HCT116 (cell line): ENCODE data around the gene SH3PXD2A. TPM values are rescaled to one million over a fixed set of nuclear protein-coding genes. Genes with fewer than 3 reads are reported as not detected.

Source experiments
- ATAC-seq: fragments of 200-7000 bp; cut with Tn5 transposase; 2 replicates; pipeline ENCODE4 v1.9.1; 2020; ENCODE audit warnings: mild to moderate bottlenecking, moderate library complexity
- BruUV-seq: library from RNA; stranded (reverse); fragments of 400-500 nt; replicated peaks from 2 replicates; lab custom pipeline; 2021; lab: Mats Ljungman, UMichigan
- CTCF ChIA-PET: fragments of 300-600 bp; sonication (Branson Sonifier 250); formaldehyde crosslinking; loops from one replicate; lab custom pipeline; 2021; ENCODE audit warnings: antibody characterized with exemption; lab: Charles Lee
- POLR2A ChIA-PET: fragments of 300-600, 350-600 bp; sonication (Branson Sonifier 250); formaldehyde crosslinking; loops from one replicate; lab custom pipeline; 2021; ENCODE audit warnings: antibody characterized with exemption; lab: Charles Lee
- RAD21 ChIA-PET, 2 experiments: fragments of 300-600 bp; sonication (Branson Sonifier 250); formaldehyde crosslinking; loops; one replicate each; lab custom pipeline; 2023; ENCODE audit warnings: low total read pairs in 2 of 2; ENCODE audit not compliant: uncharacterized antibody in 2 of 2, unreplicated experiment in 2 of 2, low non-redundant PET in 1 of 2; lab: Charles Lee
- DNase-seq: peaks from one replicate; pipeline ENCODE4 v3.0.0-alpha.2; 2010; ENCODE audit warnings: low read depth, low spot score
- H2AFZ ChIP-seq: fragments of 200-600 bp; shearing (Covaris generic), sonication (generic); 2 replicates; pipeline ENCODE4 v1.6.1; 2017; ENCODE audit warnings: low read depth, mixed run types, mixed read lengths, antibody characterized with exemption, low read length; ENCODE audit not compliant: poor library complexity, severe bottlenecking
- H3K27ac ChIP-seq: 2 replicates; pipeline ENCODE4 v1.5.1; 2012; ENCODE audit warnings: low read depth, low read length
- H3K27me3 ChIP-seq: fragments of 200-600 bp; sonication (generic); 2 replicates; pipeline ENCODE4 v1.6.1; 2016; ENCODE audit warnings: mixed run types, low read length, mixed read lengths; ENCODE audit not compliant: insufficient read depth
- H3K36me3 ChIP-seq, 2 experiments: fragments of 200-500 bp in 1 of 2; fragments of 200-600 bp in 1 of 2; sonication (Bioruptor generic) in 1 of 2; sonication (generic) in 1 of 2; 2 replicates each; pipeline versions ENCODE4 v1.5.1 to v1.6.1; 2014 to 2016; ENCODE audit warnings: low read length in 2 of 2, inconsistent platforms in 1 of 2, mixed read lengths in 1 of 2, mixed run types in 1 of 2; ENCODE audit not compliant: insufficient read depth in 2 of 2, control insufficient read depth in 1 of 2
- H3K4me1 ChIP-seq, 2 experiments: fragments of 200-600 bp in 1 of 2; sonication (generic) in 1 of 2; 2 replicates each; pipeline versions ENCODE4 v1.5.1 to v1.6.1; 2012 to 2017; ENCODE audit warnings: low read length in 2 of 2, inconsistent platforms in 1 of 2, mild to moderate bottlenecking in 1 of 2, mixed read lengths in 1 of 2, mixed run types in 1 of 2, moderate library complexity in 1 of 2; ENCODE audit not compliant: insufficient read depth in 2 of 2, control insufficient read depth in 1 of 2
- H3K4me2 ChIP-seq: fragments of 200-600 bp; sonication (generic); 2 replicates; pipeline ENCODE4 v1.6.1; 2017; ENCODE audit warnings: mixed run types, low read length, mixed read lengths
- H3K4me3 ChIP-seq, 2 experiments: fragments of 200-600 bp in 1 of 2; sonication (generic) in 1 of 2; replicated peaks in 1 of 2; 2 replicates each; pipeline ENCODE4 v1.5.1; 2011 to 2016; ENCODE audit warnings: low read length in 2 of 2, control low read depth in 1 of 2, low read depth in 1 of 2, mild to moderate bottlenecking in 1 of 2, mixed read lengths in 1 of 2, mixed run types in 1 of 2
- H3K79me2 ChIP-seq: fragments of 200-600 bp; sonication (generic); 2 replicates; pipeline ENCODE4 v1.6.1; 2017; ENCODE audit warnings: mild to moderate bottlenecking, mixed run types, low read length, moderate library complexity, mixed read lengths; ENCODE audit not compliant: insufficient read depth
- H3K9ac ChIP-seq: fragments of 200-600 bp; sonication (generic); 2 replicates; pipeline ENCODE4 v1.6.1; 2016; ENCODE audit warnings: low read length, mixed read lengths
- H3K9me2 ChIP-seq: fragments of 200-600 bp; sonication (generic), shearing (Covaris generic); 2 replicates; pipeline ENCODE4 v1.6.1; 2017; ENCODE audit warnings: mixed run types, mild to moderate bottlenecking, moderate library complexity; ENCODE audit not compliant: insufficient read depth
- H3K9me3 ChIP-seq, 2 experiments: fragments of 200-500 bp in 1 of 2; fragments of 200-600 bp in 1 of 2; sonication (Bioruptor generic) in 1 of 2; sonication (generic) in 1 of 2; 2 replicates each; pipeline ENCODE4 v1.6.1; 2014 to 2017; ENCODE audit warnings: low read length in 2 of 2, mixed read lengths in 2 of 2, inconsistent platforms in 1 of 2, low read depth in 1 of 2, mild to moderate bottlenecking in 1 of 2, mixed run types in 1 of 2, moderate library complexity in 1 of 2; ENCODE audit not compliant: control insufficient read depth in 1 of 2, insufficient read depth in 1 of 2
- H4K20me1 ChIP-seq: fragments of 200-600 bp; sonication (generic), shearing (Covaris generic); 2 replicates; pipeline ENCODE4 v1.6.1; 2017; ENCODE audit warnings: mixed run types, mild to moderate bottlenecking, moderate library complexity; ENCODE audit not compliant: insufficient read depth
- ATF3 ChIP-seq: IDR thresholded peaks from 2 replicates; pipeline ENCODE4 v1.6.1; 2012
- CBX3 ChIP-seq: IDR thresholded peaks from 2 replicates; pipeline ENCODE4 v1.6.1; 2012; ENCODE audit warnings: low read depth
- CTCF ChIP-seq, 3 experiments: fragments of 200-600 bp in 1 of 3; sonication (generic) in 1 of 3; IDR thresholded peaks in 2 of 3; conservative IDR thresholded peaks in 1 of 3; 2 replicates each; pipeline ENCODE4 v1.5.1; 2012 to 2017; ENCODE audit warnings: low read depth in 2 of 3, low read length in 2 of 3, antibody characterized with exemption in 1 of 3, borderline replicate concordance in 1 of 3, control low read depth in 1 of 3, mild to moderate bottlenecking in 1 of 3, mixed read lengths in 1 of 3, mixed run types in 1 of 3, moderate library complexity in 1 of 3; ENCODE audit not compliant: insufficient read depth in 1 of 3
- EZH2 ChIP-seq: fragments of 200-600 bp; sonication (generic); IDR thresholded peaks from 2 replicates; pipeline ENCODE4 v1.6.1; 2017; ENCODE audit warnings: antibody characterized with exemption, mixed run types
- FOSL1 ChIP-seq: IDR thresholded peaks from 2 replicates; pipeline ENCODE4 v1.6.1; 2012; ENCODE audit warnings: low read depth
- JUND ChIP-seq: IDR thresholded peaks from 2 replicates; pipeline ENCODE4 v1.6.1; 2012
- MAX ChIP-seq: IDR thresholded peaks from 2 replicates; pipeline ENCODE4 v1.6.1; 2012
- POLR2A ChIP-seq: IDR thresholded peaks from 2 replicates; pipeline ENCODE4 v1.7.0; 2011; ENCODE audit warnings: borderline replicate concordance; ENCODE audit not compliant: insufficient read depth, insufficient read length; ENCODE audit errors: extremely low read depth
- POLR2AphosphoS5 ChIP-seq: IDR thresholded peaks from 2 replicates; pipeline ENCODE4 v1.6.1; 2011; ENCODE audit warnings: mild to moderate bottlenecking, low read depth, low read length, moderate library complexity
- SIN3A ChIP-seq: IDR thresholded peaks from 2 replicates; pipeline ENCODE4 v1.6.1; 2012; ENCODE audit warnings: low read depth
- SRF ChIP-seq: IDR thresholded peaks from 2 replicates; pipeline ENCODE4 v1.6.1; 2012; ENCODE audit warnings: low read depth
- TCF7L2 ChIP-seq: IDR thresholded peaks from 2 replicates; pipeline ENCODE4 v1.7.0; 2011; ENCODE audit warnings: borderline replicate concordance, inconsistent platforms; ENCODE audit not compliant: insufficient read depth, insufficient read length; ENCODE audit errors: extremely low read depth
- YY1 ChIP-seq: IDR thresholded peaks from 2 replicates; pipeline ENCODE4 v1.6.1; 2011; ENCODE audit warnings: low read length, low read depth, moderate library complexity, mild to moderate bottlenecking; ENCODE audit not compliant: insufficient replicate concordance; ENCODE audit errors: extremely low read depth
- ZBTB33 ChIP-seq: IDR thresholded peaks from 2 replicates; pipeline ENCODE4 v1.6.1; 2011; ENCODE audit warnings: mild to moderate bottlenecking, low read length, moderate library complexity; ENCODE audit not compliant: insufficient replicate concordance; ENCODE audit errors: extremely low read depth
- ZFX ChIP-seq: fragments of 450-650 bp; IDR thresholded peaks from 2 replicates; pipeline ENCODE4 v1.6.1; 2017
- intact Hi-C: fragments of 100-400 bp; cut with micrococcal nuclease; formaldehyde crosslinking; loops from 2 replicates; pipeline ENCODE4 v1.10.0; 2022
- total RNA-seq: library from RNA; stranded (reverse); gene quantifications from one replicate; pipeline ENCODE4 v1.2.1, GENCODE V29; 2021; ENCODE audit not compliant: unreplicated experiment

SH3PXD2A gene
- total RNA-seq, 1 experiment from 2014 or later = 8.7 TPM

GRCh38 chr10:103613616-103614015 lies 241.8 kb downstream of the SH3PXD2A start:
- Histone ChIP-seq H3K4me2 (no peak overlapping the region), H3K4me1 (peaks cover 0 to 5% of the 10 kb centered on the region in 2 experiments; a peak in 1 of 4 replicates), H4K20me1 (no peaks in the 10 kb centered on the region), H3K4me3 (no peak overlapping the region), H3K36me3 (no peaks in the 10 kb centered on the region), H3K27ac (no peak overlapping the region), H3K9me3 (no peaks in the 10 kb centered on the region), H3K9me2 (no peaks in the 10 kb centered on the region), H3K27me3 (no peaks in the 10 kb centered on the region), H3K9ac (no peak overlapping the region), H3K79me2 (no peaks in the 10 kb centered on the region), H2AFZ (no peak overlapping the region)
- intact Hi-C loops = no loop called here
- TF ChIP-seq CTCF (IDR thresholded peaks at IDR 0.05 in 2 of 3, conservative IDR thresholded peaks at IDR 0.05 in 1 of 3; ENCODE audit: borderline replicate concordance in 1 of 3, insufficient read depth in 1 of 3, low read depth in 2 of 3, low read length in 2 of 3) (no peak), JUND (no peak), ATF3 (no peak), EZH2 (no peak), TCF7L2 (no peak), SIN3A (no peak), MAX (no peak), POLR2AphosphoS5 (no peak), FOSL1 (no peak), SRF (no peak), POLR2A (no peak), ZFX (no peak), YY1 (no peak), ZBTB33 (no peak), CBX3 (no peak)
- ChIA-PET POLR2A (no interaction called here), RAD21 (no interaction called here), CTCF (interaction anchor here (1.8 to 3.0 kb wide), 3 partner anchors 8 to 72 kb away, joined by 5 to 12 read pairs (median 6); no protein-coding TSS in a partner anchor)
- DNase-seq = no peak
- no peak for ATAC-seq
- BruUV-seq = no TSS peak
